Spleen (tissue), 7 donors: ENCODE results near the gene KRT40.

Source experiments
- CTCF ChIP-seq, 11 experiments: fragments of 200-600 bp in 7 of 11; fragments of 450-650 bp in 4 of 11; sonication (generic) in 4 of 11; IDR thresholded peaks in 8 of 11; conservative IDR thresholded peaks in 3 of 11; 1 replicate in 7 of 11; 2 replicates in 4 of 11; pipeline versions ENCODE4 v1.4.0 to v1.8.0; 2016 to 2021; ENCODE audit warnings: antibody characterized with exemption in 11 of 11, inconsistent platforms in 4 of 11, mild to moderate bottlenecking in 1 of 11
- POLR2A ChIP-seq, 3 donors: fragments of 450-650 bp; IDR thresholded peaks; one replicate each; pipeline ENCODE4 v1.5.1; 2017; ENCODE audit warnings: antibody characterized with exemption in 3 of 3, mild to moderate bottlenecking in 1 of 3
- POLR2AphosphoS5 ChIP-seq, 3 donors: sonication (generic); formaldehyde crosslinking; IDR thresholded peaks; one replicate each; pipeline ENCODE4 v1.5.1; 2017; ENCODE audit warnings: antibody characterized with exemption in 3 of 3
- donor health status: DM: no; HTN: no; CAD: no; lungs with moderate emphysema.
- donor health status: DM: no; HTN: no; CAD: no.
- donor health status: DM: no; HTN: no; CAD: no.

GRCh38 chr17:41019415-41019814 lies 35.3 kb upstream of the KRT40 start:
- TF ChIP-seq CTCF (IDR thresholded peaks at IDR 0.05 in 8 of 11, conservative IDR thresholded peaks at IDR 0.05 in 3 of 11) = no peak
- TF ChIP-seq POLR2AphosphoS5 (IDR thresholded peaks at IDR 0.05) = no peak
- no peak for TF ChIP-seq POLR2A (IDR thresholded peaks at IDR 0.05)
